GM12892 (cell line): Measurements from ENCODE around the gene GBA3.

Source experiments
- DNase-seq: peaks from one replicate; pipeline ENCODE4 v3.0.0; 2011; ENCODE audit not compliant: insufficient read length
- FAIRE-seq: peaks from 2 replicates; lab custom pipeline; 2011; peaks lifted over from hg19 to GRCh38; lab: Jason Lieb, UNC
- POLR2A ChIP-seq: IDR thresholded peaks from 2 replicates; pipeline ENCODE4 v1.6.1; 2011; ENCODE audit warnings: low read depth, low read length, control low read depth
- POLR2AphosphoS5 ChIP-seq: IDR thresholded peaks from 2 replicates; pipeline ENCODE4 v1.6.1; 2011; ENCODE audit warnings: low read depth, low read length, control low read depth
- TAF1 ChIP-seq: IDR thresholded peaks from 2 replicates; pipeline ENCODE4 v1.6.1; 2011; ENCODE audit warnings: low read depth, mild to moderate bottlenecking, control low read depth, low read length, borderline replicate concordance

GBA3 gene

GRCh38 chr4:22676063-22676462, 16.7 kb upstream of the GBA3 start:
- DNase-seq (no peak), FAIRE-seq (no peak)
- TF ChIP-seq POLR2AphosphoS5 = no peak
- no peak for TF ChIP-seq POLR2A

GRCh38 chr4:22677780-22678179, 15.0 kb upstream of the GBA3 start:
- FAIRE-seq (no peak), DNase-seq (no peak)
- TF ChIP-seq POLR2A = no peak
- no peak for TF ChIP-seq POLR2AphosphoS5
- no peak for TF ChIP-seq TAF1

GRCh38 chr4:22678940-22679854, 13.5 kb upstream of the GBA3 start:
- no peak for DNase-seq
- FAIRE-seq = no peak
- TF ChIP-seq POLR2A (no peak), POLR2AphosphoS5 (no peak), TAF1 (no peak)

- no peak for FAIRE-seq
- TF ChIP-seq POLR2A (no peak), TAF1 (no peak), POLR2AphosphoS5 (no peak)
- no peak for DNase-seq
These were observed 12.6 kb upstream of the GBA3 start for GRCh38 chr4:22680065-22680642.

GRCh38 chr4:22683726-22684125, 9.0 kb upstream of the GBA3 start:
- no peak for DNase-seq
- TF ChIP-seq POLR2AphosphoS5 (no peak), POLR2A (no peak), TAF1 (no peak)
- no peak for FAIRE-seq

- DNase-seq = no peak
- no peak for FAIRE-seq
- TF ChIP-seq POLR2A (no peak), TAF1 (no peak), POLR2AphosphoS5 (no peak)
These were observed 6.6 kb upstream of the GBA3 start for GRCh38 chr4:22686141-22686540.

- DNase-seq = no peak
- FAIRE-seq = no peak
These were observed 4.5 kb upstream of the GBA3 start for GRCh38 chr4:22688236-22688635.

GRCh38 chr4:22689428-22689827, 3.3 kb upstream of the GBA3 start:
- TF ChIP-seq TAF1 (no peak), POLR2A (no peak), POLR2AphosphoS5 (no peak)
- FAIRE-seq = no peak
- no peak for DNase-seq

More at GRCh38 chr4:22688236-22688635, 4.5 kb upstream of the GBA3 start:
- no peak for TF ChIP-seq TAF1
- TF ChIP-seq POLR2A = no peak
- no peak for TF ChIP-seq POLR2AphosphoS5

- DNase-seq (no peak), FAIRE-seq (no peak)
- no peak for TF ChIP-seq POLR2AphosphoS5
- no peak for TF ChIP-seq POLR2A
- no peak for TF ChIP-seq TAF1
These were observed 2.3 kb downstream of the GBA3 start for GRCh38 chr4:22695029-22695428.

- TF ChIP-seq POLR2AphosphoS5 (no peak), TAF1 (no peak), POLR2A (no peak)
- DNase-seq (no peak), FAIRE-seq (no peak)
These were observed 3.2 kb downstream of the GBA3 start for GRCh38 chr4:22695917-22696316.

- TF ChIP-seq POLR2AphosphoS5 (no peak), POLR2A (no peak), TAF1 (no peak)
- DNase-seq (no peak), FAIRE-seq (no peak)
These were observed 11.2 kb downstream of the GBA3 start for GRCh38 chr4:22703912-22704311.

GRCh38 chr4:22707390-22707789, 14.7 kb downstream of the GBA3 start:
- DNase-seq (no peak), FAIRE-seq (no peak)
- no peak for TF ChIP-seq TAF1
- TF ChIP-seq POLR2A = no peak
- no peak for TF ChIP-seq POLR2AphosphoS5
